ENCODE measurements around the gene GNAS. TPM values are rescaled to one million over a fixed set of nuclear protein-coding genes. Genes with fewer than 3 reads are reported as not detected.
A peak's percentile ranks its signal among the peaks of the same experiment; 100 is the strongest.

The GNAS gene
- total and polyA plus RNA-seq, 10 of the 15 experiments (the other 5 are each of a cell fraction or from before 2014, with no cell fraction given): 209 to 950 (median 394) TPM

- ChIA-PET POLR2A (interaction anchor here (0.6 to 1.4 kb wide), 3 partner anchors 21 to 156 kb away, joined by 3 to 16 read pairs (median 4); partner anchors contain the start of gene PRELID3B), RAD21 (ENCODE audit: unreplicated experiment) (interaction anchor here (0.7 to 1.5 kb wide), 9 partner anchors 12 to 235 kb away, joined by 3 to 20 read pairs (median 3); partner anchors contain the start of gene STX16), SMC1A (ENCODE audit: uncharacterized antibody, unreplicated experiment) (interaction anchor here (0.8 to 1.9 kb wide), 12 partner anchors 11 to 201 kb away, joined by 3 to 10 read pairs (median 4); no protein-coding TSS in a partner anchor), CTCF (interaction anchor here (0.6 to 2.0 kb wide), 11 partner anchors 9 to 1972 kb away, joined by 3 to 8 read pairs (median 4); no protein-coding TSS in a partner anchor)
- H4K20me1 ChIP-seq (ENCODE audit: control insufficient read depth, insufficient read depth): no peaks in the 10 kb centered on the region
- no peaks in the 10 kb centered on the region for H3K36me3 ChIP-seq (ENCODE audit: control insufficient read depth in 2 of 2, insufficient read depth in 2 of 2, low read length in 1 of 2)
- H3K79me2 ChIP-seq (ENCODE audit: control insufficient read depth, insufficient read depth, low read length): peaks cover 16% of the 10 kb centered on the region
- H3K9ac ChIP-seq (ENCODE audit: control insufficient read depth, insufficient read depth, low read length): no peak overlapping the region
- peak; percentile 18 for ATAC-seq
- FAIRE-seq: no peak
- H3K27ac ChIP-seq (ENCODE audit: control insufficient read depth, insufficient read depth): peak overlapping the region; percentile 5; the same call in 1 of the 2 replicates
- TF ChIP-seq RUNX3 (IDR thresholded peaks at IDR 0.05; ENCODE audit: low read length) (peak; percentile 86), PKNOX1 (IDR thresholded peaks at IDR 0.05) (peak; percentile 50; the same call in 1 of the 2 replicates), ZNF384 (IDR thresholded peaks at IDR 0.05; ENCODE audit: borderline replicate concordance, low read depth, low read length) (0 out of 2 replicates have a peak, but pooled peaks have one; percentile 48), SUZ12 (IDR thresholded peaks at IDR 0.05; ENCODE audit: unreplicated experiment) (no peak), TCF3 (IDR thresholded peaks at IDR 0.05; ENCODE audit: borderline replicate concordance, insufficient read depth, low read depth, low read length) (no peak), MTA2 (IDR thresholded peaks at IDR 0.05; ENCODE audit: low read depth) (peak; percentile 57), JUNB (IDR thresholded peaks at IDR 0.05) (0 out of 2 replicates have a peak, but pooled peaks have one; percentile 24), BHLHE40 (IDR thresholded peaks at IDR 0.05; ENCODE audit: borderline replicate concordance in 1 of 2, low read depth in 2 of 2, low read length in 1 of 2) (0 out of 4 replicates have a peak, but pooled peaks of 1 of the 2 experiments have one; percentile 27), NR2F1 (conservative IDR thresholded peaks at IDR 0.05) (peak; percentile 91), DPF2 (IDR thresholded peaks at IDR 0.05) (no peak), IKZF2 (IDR thresholded peaks at IDR 0.05) (0 out of 4 replicates have a peak, but pooled peaks of 1 of the 2 experiments have one; percentile 10)
- BruUV-seq (replicated peaks): no TSS peak
- H3K27me3 ChIP-seq (replicated peaks in 1 of 2; ENCODE audit: control insufficient read depth in 2 of 2, insufficient read depth in 2 of 2, low read length in 1 of 2): no peaks in the 10 kb centered on the region
- DNase-seq (ENCODE audit: low read depth, low spot score): no peak
- in situ Hi-C loops (cut with MboI) (no loop called here), intact Hi-C loops (cut with micrococcal nuclease; ENCODE audit: unreplicated experiment) (loop anchor here (2.0 kb wide), 1 partner anchor 16 kb away; no protein-coding TSS in a partner anchor)
- peak overlapping the region; percentile 39; the same call in 1 of the 2 replicates for H3K4me2 ChIP-seq (ENCODE audit: control insufficient read depth, insufficient read depth)
- H3K9me3 ChIP-seq (replicated peaks; ENCODE audit: control insufficient read depth, insufficient read depth, low read length): no peaks in the 10 kb centered on the region
- no peak overlapping the region for H3K4me3 ChIP-seq
- peaks cover 16% of the 10 kb centered on the region for H3K4me1 ChIP-seq (ENCODE audit: control insufficient read depth, insufficient read depth, low read length)
- no peak overlapping the region for H2AFZ ChIP-seq (ENCODE audit: control insufficient read depth, low read depth, low read length)
Observed at GRCh38 chr20:58886546-58886945, 34.0 kb downstream of the GNAS start.
